IMR-90 (cell line): ENCODE measurements around the gene KLHL13. TPM values are rescaled to one million over a fixed set of nuclear protein-coding genes. Genes with fewer than 3 reads are reported as not detected.

Source experiments
- ATAC-seq: fragments of 200-7000 bp; cut with Tn5 transposase; 2 replicates; pipeline ENCODE4 v1.9.1; 2020; ENCODE audit warnings: low read depth, mild to moderate bottlenecking, moderate library complexity
- BruUV-seq: library from RNA; stranded (reverse); fragments of 400-500 nt; replicated peaks from 2 replicates; lab custom pipeline; 2021; lab: Mats Ljungman, UMichigan
- CTCF ChIA-PET: fragments of 300-600 bp; formaldehyde crosslinking; extraction: SDS; loops from one replicate; lab custom pipeline; 2021; ENCODE audit warnings: antibody characterized with exemption; lab: Yijun Ruan, JAX
- POLR2A ChIA-PET: fragments of 300-600 bp; sonication (Branson Sonifier 250); formaldehyde crosslinking; loops from one replicate; lab custom pipeline; 2022; ENCODE audit warnings: antibody characterized with exemption; ENCODE audit not compliant: unreplicated experiment; lab: Charles Lee
- DNase-seq: peaks from one replicate; pipeline ENCODE4 v3.0.0; 2013
- H2AFZ ChIP-seq: replicated peaks from 2 replicates; pipeline ENCODE3; 2013; ENCODE audit warnings: low read length, mild to moderate bottlenecking; ENCODE audit not compliant: poor library complexity
- H2AK5ac ChIP-seq: 2 replicates; pipeline ENCODE4 v1.6.1; 2013; ENCODE audit warnings: low read depth, low read length, inconsistent platforms
- H2AK9ac ChIP-seq: replicated peaks from 2 replicates; pipeline ENCODE3; 2013; ENCODE audit warnings: mild to moderate bottlenecking, low read depth, low read length, moderate library complexity; ENCODE audit not compliant: poor library complexity
- H2BK120ac ChIP-seq: 2 replicates; pipeline ENCODE4 v1.6.1; 2013; ENCODE audit warnings: low read depth, low read length, inconsistent platforms
- H2BK15ac ChIP-seq: 3 replicates; pipeline ENCODE4 v1.6.1; 2013; ENCODE audit warnings: low read depth, low read length, inconsistent platforms
- H2BK20ac ChIP-seq: 2 replicates; pipeline ENCODE4 v1.6.1; 2013; ENCODE audit warnings: low read depth, mild to moderate bottlenecking, inconsistent platforms, low read length, moderate library complexity
- H2BK5ac ChIP-seq: 2 replicates; pipeline ENCODE4 v1.6.1; 2013; ENCODE audit warnings: mild to moderate bottlenecking, low read depth, low read length, inconsistent platforms; ENCODE audit not compliant: poor library complexity, severe bottlenecking
- H3K14ac ChIP-seq: replicated peaks from 2 replicates; pipeline ENCODE4 v1.6.1; 2013; ENCODE audit warnings: low read depth, low read length, inconsistent platforms
- H3K18ac ChIP-seq: 2 replicates; pipeline ENCODE4 v1.6.1; 2013; ENCODE audit warnings: low read depth, low read length, control low read depth
- H3K23ac ChIP-seq: 2 replicates; pipeline ENCODE4 v1.6.1; 2013; ENCODE audit warnings: low read depth, low read length, inconsistent platforms
- H3K27ac ChIP-seq: 2 replicates; pipeline ENCODE4 v1.5.1; 2013; ENCODE audit warnings: mild to moderate bottlenecking, control low read depth, low read length; ENCODE audit not compliant: insufficient read depth
- H3K27me3 ChIP-seq: 2 replicates; pipeline ENCODE4 v1.6.1; 2013; ENCODE audit warnings: low read length; ENCODE audit not compliant: control insufficient read depth, insufficient read depth
- H3K36me3 ChIP-seq: 2 replicates; pipeline ENCODE4 v1.6.1; 2013; ENCODE audit warnings: low read length, mixed read lengths; ENCODE audit not compliant: control insufficient read depth, insufficient read depth
- H3K4ac ChIP-seq: 2 replicates; pipeline ENCODE4 v1.6.1; 2013; ENCODE audit warnings: low read depth, low read length, inconsistent platforms
- H3K4me1 ChIP-seq: 2 replicates; pipeline ENCODE4 v1.6.1; 2013; ENCODE audit warnings: low read length, mixed read lengths; ENCODE audit not compliant: control insufficient read depth, insufficient read depth
- H3K4me2 ChIP-seq: 2 replicates; pipeline ENCODE4 v1.6.1; 2013; ENCODE audit warnings: low read depth, mild to moderate bottlenecking, control low read depth, low read length, moderate library complexity
- H3K4me3 ChIP-seq: 2 replicates; pipeline ENCODE4 v1.5.1; 2013; ENCODE audit warnings: low read depth, mild to moderate bottlenecking, control low read depth, low read length, moderate library complexity; ENCODE audit not compliant: insufficient read depth
- H3K56ac ChIP-seq: 2 replicates; pipeline ENCODE4 v1.6.1; 2013; ENCODE audit warnings: low read length, inconsistent platforms; ENCODE audit not compliant: insufficient read depth; ENCODE audit errors: extremely low read depth
- H3K79me1 ChIP-seq, 2 experiments: 2 replicates each; pipeline ENCODE4 v1.6.1; 2013; ENCODE audit warnings: low read length in 2 of 2, inconsistent platforms in 1 of 2, low read depth in 1 of 2
- H3K9ac ChIP-seq: 2 replicates; pipeline ENCODE4 v1.6.1; 2013; ENCODE audit warnings: low read depth, low read length, control low read depth
- H3K9me1 ChIP-seq: 2 replicates; pipeline ENCODE4 v1.6.1; 2013; ENCODE audit warnings: low read length, inconsistent platforms; ENCODE audit not compliant: insufficient read depth
- H3K9me3 ChIP-seq: 2 replicates; pipeline ENCODE4 v1.6.1; 2013; ENCODE audit warnings: low read length; ENCODE audit not compliant: control insufficient read depth, insufficient read depth
- H4K20me1 ChIP-seq: 2 replicates; pipeline ENCODE4 v1.6.1; 2013; ENCODE audit warnings: low read length, inconsistent platforms; ENCODE audit not compliant: insufficient read depth
- H4K5ac ChIP-seq: 2 replicates; pipeline ENCODE4 v1.6.1; 2013; ENCODE audit warnings: mild to moderate bottlenecking, low read depth, low read length, control low read depth
- H4K8ac ChIP-seq, 2 experiments: 2 replicates each; pipeline ENCODE4 v1.6.1; 2013; ENCODE audit warnings: low read depth in 2 of 2, low read length in 2 of 2, control low read depth in 1 of 2, inconsistent platforms in 1 of 2
- H4K91ac ChIP-seq: 2 replicates; pipeline ENCODE4 v1.6.1; 2013; ENCODE audit warnings: low read depth, low read length, inconsistent platforms; ENCODE audit not compliant: insufficient read depth
- BHLHE40 ChIP-seq: fragments of 150-350 bp; IDR thresholded peaks from 2 replicates; pipeline ENCODE4 v1.6.1; 2016; ENCODE audit warnings: mild to moderate bottlenecking, low read depth, low read length
- CEBPB ChIP-seq: IDR thresholded peaks from 2 replicates; pipeline ENCODE4 v1.6.1; 2012; ENCODE audit warnings: low read depth, low read length, improper control_type of control experiment
- CHD1 ChIP-seq: IDR thresholded peaks from 2 replicates; pipeline ENCODE4 v1.6.1; 2012; ENCODE audit warnings: low read depth, low read length, improper control_type of control experiment
- CTCF ChIP-seq: conservative IDR thresholded peaks from 2 replicates; pipeline ENCODE4 v1.5.1; 2012; ENCODE audit warnings: mild to moderate bottlenecking, low read depth, low read length, improper control_type of control experiment
- ELK1 ChIP-seq: fragments of 150-350 bp; IDR thresholded peaks from 2 replicates; pipeline ENCODE4 v1.6.1; 2016; ENCODE audit warnings: low read depth, mild to moderate bottlenecking, low read length, moderate library complexity, borderline replicate concordance
- FOS ChIP-seq: fragments of 150-350 bp; IDR thresholded peaks from 2 replicates; pipeline ENCODE4 v1.6.1; 2016; ENCODE audit warnings: low read depth, low read length
- MAFK ChIP-seq: IDR thresholded peaks from 2 replicates; pipeline ENCODE4 v1.6.1; 2012; ENCODE audit warnings: low read depth, low read length, improper control_type of control experiment
- MAZ ChIP-seq: IDR thresholded peaks from 2 replicates; pipeline ENCODE4 v1.6.1; 2012; ENCODE audit warnings: low read depth, mild to moderate bottlenecking, low read length, improper control_type of control experiment, moderate library complexity, borderline replicate concordance
- MXI1 ChIP-seq: IDR thresholded peaks from 2 replicates; pipeline ENCODE4 v1.6.1; 2012; ENCODE audit warnings: low read depth, mild to moderate bottlenecking, low read length, moderate library complexity, borderline replicate concordance
- NFE2L2 ChIP-seq: fragments of 150-350 bp; IDR thresholded peaks from 2 replicates; pipeline ENCODE4 v1.6.1; 2016; ENCODE audit warnings: low read depth, mild to moderate bottlenecking, low read length
- POLR2A ChIP-seq: IDR thresholded peaks from 2 replicates; pipeline ENCODE4 v1.6.1; 2012; ENCODE audit warnings: mild to moderate bottlenecking, low read depth, low read length
- RAD21 ChIP-seq: IDR thresholded peaks from 2 replicates; pipeline ENCODE4 v1.6.1; 2012; ENCODE audit warnings: low read length, improper control_type of control experiment
- RCOR1 ChIP-seq: IDR thresholded peaks from 2 replicates; pipeline ENCODE4 v1.6.1; 2012; ENCODE audit warnings: mild to moderate bottlenecking, low read length, improper control_type of control experiment; ENCODE audit not compliant: insufficient replicate concordance
- RFX5 ChIP-seq: IDR thresholded peaks from 2 replicates; pipeline ENCODE4 v1.8.0; 2012; ENCODE audit warnings: low read depth, mild to moderate bottlenecking, low read length, moderate library complexity
- SMC3 ChIP-seq: fragments of 150-350 bp; IDR thresholded peaks from 2 replicates; pipeline ENCODE4 v1.6.1; 2016; ENCODE audit warnings: low read depth, mild to moderate bottlenecking, antibody characterized with exemption, low read length, moderate library complexity
- USF2 ChIP-seq: fragments of 150-350 bp; IDR thresholded peaks from 2 replicates; pipeline ENCODE4 v1.6.1; 2017; ENCODE audit warnings: mild to moderate bottlenecking, antibody characterized with exemption, low read length, low read depth
- WGBS, 2 experiments: methylation state at CpG; one replicate each; pipeline versions ENCODE4 v1.1.5 to v1.1.7; 2013; ENCODE audit warnings: missing lambda C conversion rate in 2 of 2; ENCODE audit not compliant: insufficient read length in 1 of 2; ENCODE audit errors: extremely low coverage in 2 of 2; 5-methylcytosine and 5-hydroxymethylcytosine counted together
- dilution Hi-C: fragments of 300-500 bp; cut with HindIII; formaldehyde crosslinking; loops from one replicate; pipeline ENCODE4 v1.14.3; 2018; ENCODE audit warnings: low sequenced_read_pairs; ENCODE audit not compliant: unreplicated experiment
- in situ Hi-C: fragments of 300-500 bp; cut with MboI; formaldehyde crosslinking; loops from 3 replicates; pipeline ENCODE4 v1.14.3; 2019; ENCODE audit warnings: low sequenced_read_pairs, inconsistent platforms, mixed read lengths
- intact Hi-C: fragments of 100-400 bp; cut with micrococcal nuclease; formaldehyde crosslinking; loops from 2 replicates; pipeline ENCODE4 v1.10.0; 2022
- polyA plus RNA-seq, 3 experiments: library from polyadenylated mRNA; depleted of rRNA; stranded (reverse); fragments of >200 nt; gene quantifications; 2 replicates each; pipeline ENCODE4 v1.2.3, GENCODE V29; 2012; ENCODE audit warnings: low replicate concordance in 1 of 3
- total RNA-seq: library from RNA; depleted of rRNA; stranded (reverse); fragments of >200 nt; gene quantifications from 2 replicates; pipeline ENCODE4 v1.2.3, GENCODE V29; 2012

The KLHL13 gene
- total and polyA plus RNA-seq, 2 of the 4 experiments (the other 2 are of a cell fraction): 4.0 to 12.5 TPM

- in situ Hi-C loops: no loop called here
- no peak for DNase-seq
- ChIA-PET POLR2A (no interaction called here), CTCF (no interaction called here)
- Histone ChIP-seq H2AK5ac (no peak overlapping the region), H2BK20ac (no peak overlapping the region), H3K56ac (no peak overlapping the region), H3K9ac (no peak overlapping the region), H3K36me3 (no peaks in the 10 kb centered on the region), H3K9me1 (no peaks in the 10 kb centered on the region), H3K9me3 (no peaks in the 10 kb centered on the region), H2BK15ac (no peak overlapping the region), H3K4me1 (no peaks in the 10 kb centered on the region), H3K18ac (no peak overlapping the region), H3K79me1 (no peaks in the 10 kb centered on the region), H3K14ac (no peak overlapping the region), H4K20me1 (no peaks in the 10 kb centered on the region), H4K8ac (no peak overlapping the region), H2BK5ac (no peak overlapping the region), H4K91ac (no peak overlapping the region), H3K27me3 (no peaks in the 10 kb centered on the region), H3K4me3 (no peak overlapping the region), H2AK9ac (no peak overlapping the region), H3K23ac (no peak overlapping the region), H3K4me2 (no peak overlapping the region), H4K5ac (no peak overlapping the region), H3K4ac (no peak overlapping the region), H3K27ac (no peak overlapping the region), H2AFZ (no peak overlapping the region), H2BK120ac (no peak overlapping the region)
- BruUV-seq: no TSS peak
- no CpG with 5 or more reads among the region's 1 CpG for WGBS, 2 experiments
- intact Hi-C loops: no loop called here
- dilution Hi-C loops: no loop called here
- no peak for ATAC-seq
- TF ChIP-seq RFX5 (no peak), RAD21 (no peak), RCOR1 (no peak), SMC3 (no peak), CTCF (no peak), CHD1 (no peak), BHLHE40 (no peak), ELK1 (no peak), CEBPB (no peak), MAFK (no peak), MXI1 (no peak), MAZ (no peak), USF2 (no peak), POLR2A (no peak), FOS (no peak), NFE2L2 (no peak)
Measured at GRCh38 chrX:117898226-117898625, 218.4 kb downstream of the KLHL13 start.
